Measurements from ENCODE around the gene TTC28.

- TF ChIP-seq CTCF (IDR thresholded peaks at IDR 0.05; ENCODE audit: insufficient read depth, low read depth, low read length) (no peak), EZH2 (IDR thresholded peaks at IDR 0.05; ENCODE audit: insufficient read depth, low read length) (no peak)
Measured at GRCh38 chr22:28102151-28102812, 577.4 kb downstream of the TTC28 start.
